KMS-11 (cell line): ENCODE measurements around the gene TMPRSS7.

Experiments used
- H2AFZ ChIP-seq: fragments of 200-600 bp; sonication (generic); 2 replicates; pipeline ENCODE4 v1.6.1; 2016; ENCODE audit warnings: antibody characterized with exemption, mixed run types, low read depth
- H3K27ac ChIP-seq: fragments of 200-600 bp; sonication (generic); 2 replicates; pipeline ENCODE4 v1.6.1; 2016; ENCODE audit warnings: mild to moderate bottlenecking, mixed run types
- H3K27me3 ChIP-seq: fragments of 200-600 bp; sonication (generic); 2 replicates; pipeline ENCODE4 v1.6.1; 2017; ENCODE audit warnings: mild to moderate bottlenecking, low read depth, mixed run types, moderate library complexity; ENCODE audit not compliant: insufficient read depth
- H3K36me3 ChIP-seq: fragments of 200-600 bp; sonication (generic); 2 replicates; pipeline ENCODE4 v1.6.1; 2017; ENCODE audit warnings: mild to moderate bottlenecking, mixed run types; ENCODE audit not compliant: insufficient read depth
- H3K4me1 ChIP-seq: fragments of 200-600 bp; sonication (generic); 2 replicates; pipeline ENCODE4 v1.6.1; 2016; ENCODE audit warnings: mild to moderate bottlenecking, low read depth, mixed run types; ENCODE audit not compliant: poor library complexity, severe bottlenecking
- H3K4me2 ChIP-seq: fragments of 200-600 bp; sonication (generic); 2 replicates; pipeline ENCODE4 v1.7.0; 2016; ENCODE audit warnings: mild to moderate bottlenecking, mixed run types
- H3K4me3 ChIP-seq: fragments of 200-600 bp; sonication (generic); IDR thresholded peaks from 2 replicates; pipeline ENCODE4 v1.6.1; 2017; ENCODE audit warnings: low read depth, low read length, mixed read lengths; ENCODE audit not compliant: insufficient read depth
- H3K79me2 ChIP-seq: fragments of 200-600 bp; sonication (generic); 2 replicates; pipeline ENCODE4 v1.6.1; 2016; ENCODE audit warnings: low read depth, mixed run types; ENCODE audit not compliant: insufficient read depth
- H3K9ac ChIP-seq: fragments of 200-600 bp; sonication (generic); 2 replicates; pipeline ENCODE4 v1.6.1; 2016; ENCODE audit warnings: mild to moderate bottlenecking, mixed run types
- H4K20me1 ChIP-seq: fragments of 200-600 bp; sonication (generic); 2 replicates; pipeline ENCODE4 v1.6.1; 2016; ENCODE audit warnings: mild to moderate bottlenecking, mixed run types; ENCODE audit not compliant: insufficient read depth
- CTCF ChIP-seq: fragments of 200-600 bp; sonication (generic); conservative IDR thresholded peaks from 2 replicates; pipeline ENCODE4 v1.6.1; 2017; ENCODE audit warnings: low read depth, mild to moderate bottlenecking, antibody characterized with exemption, low read length, moderate library complexity, mixed read lengths

The TMPRSS7 gene

GRCh38 chr3:112116748-112117186 lies 82.2 kb downstream of the TMPRSS7 start:
- no peaks in the 10 kb centered on the region for H4K20me1 ChIP-seq
- H2AFZ ChIP-seq = no peak overlapping the region
- H3K36me3 ChIP-seq = no peaks in the 10 kb centered on the region
- H3K27me3 ChIP-seq = no peaks in the 10 kb centered on the region
- H3K9ac ChIP-seq = no peak overlapping the region
- no peak for TF ChIP-seq CTCF
- H3K79me2 ChIP-seq = no peaks in the 10 kb centered on the region
- no peak overlapping the region for H3K4me2 ChIP-seq
- no peak overlapping the region for H3K4me3 ChIP-seq
- peaks cover 11% of the 10 kb centered on the region for H3K4me1 ChIP-seq
- H3K27ac ChIP-seq = no peak overlapping the region

- Histone ChIP-seq H3K4me3 (no peak overlapping the region), H3K9ac (no peak overlapping the region), H3K36me3 (no peaks in the 10 kb centered on the region), H3K27me3 (no peaks in the 10 kb centered on the region), H3K27ac (no peak overlapping the region), H3K4me1 (peaks cover 6% of the 10 kb centered on the region), H3K4me2 (no peak overlapping the region), H4K20me1 (no peaks in the 10 kb centered on the region), H2AFZ (no peak overlapping the region), H3K79me2 (no peaks in the 10 kb centered on the region)
- TF ChIP-seq CTCF = no peak
Observed at GRCh38 chr3:112117415-112117814, 82.9 kb downstream of the TMPRSS7 start.

- Histone ChIP-seq H2AFZ (no peak overlapping the region), H3K27ac (no peak overlapping the region), H3K4me3 (no peak overlapping the region), H3K36me3 (no peaks in the 10 kb centered on the region), H3K79me2 (no peaks in the 10 kb centered on the region), H3K4me1 (peaks cover 6% of the 10 kb centered on the region), H3K27me3 (no peaks in the 10 kb centered on the region), H3K4me2 (no peak overlapping the region), H3K9ac (no peak overlapping the region), H4K20me1 (no peaks in the 10 kb centered on the region)
- no peak for TF ChIP-seq CTCF
Observed at GRCh38 chr3:112117841-112118571, 83.5 kb downstream of the TMPRSS7 start.

GRCh38 chr3:112119962-112120836 lies 85.7 kb downstream of the TMPRSS7 start:
- Histone ChIP-seq H4K20me1 (no peaks in the 10 kb centered on the region), H3K4me1 (no peaks in the 10 kb centered on the region), H3K27me3 (no peaks in the 10 kb centered on the region), H3K36me3 (no peaks in the 10 kb centered on the region), H2AFZ (no peak overlapping the region), H3K27ac (no peak overlapping the region), H3K79me2 (no peaks in the 10 kb centered on the region), H3K4me2 (no peak overlapping the region), H3K9ac (no peak overlapping the region), H3K4me3 (no peak overlapping the region)
- TF ChIP-seq CTCF = no peak
